Lung microvascular endothelial cell (primary cell): Measurements from ENCODE around the gene NPPB. TPM values are rescaled to one million over a fixed set of nuclear protein-coding genes. Genes with fewer than 3 reads are reported as not detected.
"Not testable (repeated sequence)": the region's sequence is repeated elsewhere in the genome, so short reads cannot be mapped to it uniquely, and the experiment has no call there.

Experiments used
- DNase-seq, 2 donors: peaks; one replicate each; pipeline versions ENCODE4 v3.0.0 to v3.0.0-alpha.2; 2010; ENCODE audit warnings: low read depth in 2 of 2
- total RNA-seq: library from RNA; depleted of rRNA; stranded (reverse); fragments of >200 nt; gene quantifications from 2 replicates; pipeline ENCODE4 v1.2.1, GENCODE V29; 2014

NPPB gene
- not detected in 2 replicates for total RNA-seq

DNA sequence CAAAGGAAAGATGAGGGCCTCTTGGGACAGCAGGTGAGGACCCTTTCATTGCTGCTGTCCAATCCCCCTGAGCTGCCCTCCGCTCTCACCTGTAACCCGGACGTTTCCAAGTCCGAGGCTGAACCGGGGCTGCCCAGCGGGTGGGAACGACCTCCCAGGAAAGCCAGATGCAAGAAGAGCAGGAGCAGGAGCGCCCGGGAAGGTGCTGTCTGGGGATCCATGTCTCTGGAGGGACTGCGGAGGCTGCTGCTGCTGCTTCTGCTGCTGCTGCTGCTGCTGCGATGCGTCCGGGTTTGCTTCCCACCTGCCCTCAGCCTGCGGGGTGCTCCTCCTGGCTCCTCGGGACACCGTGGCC, at the start of gene NPPB:
Gene NPPB (minus strand): TSS at position 333 of the 355 bp plus-strand sequence. CDS start 112 bp downstream, at position 221.
- DNase-seq = no peak

- peak; percentile 95 to 97 for DNase-seq
These were observed 49.4 kb upstream of the NPPB start for GRCh38 chr1:11908095-11908675.

DNA sequence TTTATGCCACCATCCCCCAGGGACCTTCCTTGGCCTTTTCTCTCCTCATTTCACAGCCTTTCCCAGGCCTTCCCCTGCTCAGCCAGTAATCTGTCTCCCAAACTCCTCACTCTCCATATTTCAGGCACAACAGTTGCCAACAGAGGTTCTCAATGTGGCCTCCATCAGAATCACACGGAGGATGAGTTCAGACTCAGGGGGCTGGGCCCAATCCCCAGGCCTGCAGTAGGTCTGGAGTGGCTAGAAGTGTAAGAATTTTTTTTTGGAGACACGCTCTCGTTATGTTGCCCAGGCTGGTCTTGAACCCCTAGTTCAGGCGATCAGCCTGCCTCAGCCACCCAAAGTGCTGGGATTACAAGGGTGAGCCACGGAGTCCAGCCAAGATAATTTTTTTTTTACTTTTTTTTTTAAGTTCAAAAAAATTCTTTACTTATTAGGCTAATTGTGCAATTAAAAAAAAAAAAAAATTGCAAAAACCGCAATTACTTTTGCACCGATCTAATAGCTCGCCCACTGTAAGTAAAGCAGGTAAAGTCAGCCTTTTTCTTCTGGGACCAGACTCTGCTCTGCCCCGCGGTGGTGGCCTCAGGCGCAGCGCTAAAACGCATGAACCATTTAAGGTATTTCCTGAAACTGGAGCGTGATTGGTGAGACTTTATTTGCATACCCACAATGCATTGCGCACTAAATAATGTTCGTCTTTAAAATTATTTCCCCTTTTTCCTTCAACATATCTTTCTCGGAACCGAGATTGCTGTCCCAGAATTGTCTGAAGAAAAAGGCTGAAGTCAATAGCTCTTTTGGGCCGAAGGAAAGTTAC, 48.7 kb upstream of the NPPB start:
- DNase-seq = peak; percentile 94 to 97

GRCh38 chr1:11906870-11907269, 48.1 kb upstream of the NPPB start:
- no peak for DNase-seq

GRCh38 chr1:11904978-11905377, 46.2 kb upstream of the NPPB start:
- no peak for DNase-seq

DNA sequence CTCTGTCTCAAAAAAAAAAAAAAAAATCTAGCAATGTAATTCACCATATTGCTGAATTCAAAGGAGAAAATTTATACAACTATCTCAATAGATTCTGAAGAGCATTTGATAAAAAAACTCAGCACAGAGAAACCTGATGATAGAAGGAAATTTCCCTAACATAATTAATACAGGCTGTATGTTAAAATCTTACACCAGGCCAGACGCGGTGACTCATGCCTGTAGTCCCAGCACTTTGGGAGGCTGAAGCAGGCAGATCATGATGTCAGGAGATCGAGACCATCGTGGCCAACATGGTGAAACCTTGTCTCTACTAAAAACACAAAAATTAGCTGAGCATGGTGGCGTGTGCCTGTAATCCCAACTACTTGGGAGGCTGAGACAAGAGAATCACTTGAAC, 45.4 kb upstream of the NPPB start:
- DNase-seq = not testable (repeated sequence)

- DNase-seq = no peak
These were observed 44.5 kb upstream of the NPPB start for GRCh38 chr1:11903210-11903609.

DNA sequence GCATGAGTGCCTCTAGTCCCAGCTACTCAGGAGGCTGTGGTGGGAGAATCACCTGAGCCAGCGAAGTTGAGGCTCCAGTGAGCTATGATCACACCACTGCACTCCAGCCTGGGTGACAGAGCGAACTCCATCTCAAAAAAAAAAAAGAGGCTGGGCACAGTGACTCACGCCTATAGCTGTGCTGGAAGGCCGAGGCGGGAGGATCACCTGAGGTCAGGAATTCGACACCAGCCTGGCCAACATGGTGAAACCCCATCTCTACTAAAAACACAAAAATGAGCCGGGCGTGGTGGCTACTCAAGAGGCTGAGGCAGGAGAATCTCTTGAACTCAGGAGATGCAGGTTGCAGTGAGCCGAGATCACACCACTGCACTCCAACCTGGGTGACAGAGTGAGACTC, 42.7 kb upstream of the NPPB start:
- not testable (repeated sequence) for DNase-seq

DNA sequence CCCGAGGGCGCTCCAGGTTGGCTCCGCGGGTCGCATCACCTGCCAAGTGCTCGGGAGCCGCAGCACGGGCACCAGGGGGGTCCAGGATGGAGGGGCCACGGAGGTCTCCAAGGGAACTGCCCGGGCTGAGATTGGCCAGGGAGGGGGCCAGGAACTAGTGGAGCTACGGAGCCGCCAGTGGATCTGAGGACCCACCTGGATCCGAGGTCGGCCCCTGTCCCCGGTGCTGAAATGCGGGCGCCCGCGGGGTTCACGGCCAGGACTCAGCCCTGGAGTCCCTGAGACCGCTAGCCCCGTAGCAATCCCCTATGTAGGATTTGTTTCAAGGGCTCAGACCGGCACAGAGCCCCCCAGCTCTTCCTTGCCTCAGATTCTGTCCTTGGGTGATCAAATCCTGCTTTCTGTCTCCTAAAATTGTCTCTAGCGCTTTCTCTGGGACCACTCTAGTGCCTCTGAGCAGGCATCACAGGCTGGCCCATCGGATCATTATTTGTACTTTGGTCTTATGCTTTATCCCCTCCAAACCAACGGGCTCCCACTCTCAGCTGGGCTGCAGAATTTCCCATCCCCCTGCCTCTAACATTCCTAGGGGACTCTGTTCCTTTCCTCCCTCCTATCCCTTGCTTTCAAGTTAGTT, 40.2 kb upstream of the NPPB start:
- peak in 1 of 2 donors; percentile 33 for DNase-seq

- no peak for DNase-seq
These were observed 39.5 kb upstream of the NPPB start for GRCh38 chr1:11898086-11898785.

GRCh38 chr1:11894501-11894900, 35.8 kb upstream of the NPPB start:
- DNase-seq = not testable (repeated sequence)

- peak; percentile 50 to 70 for DNase-seq
These were observed 35.1 kb upstream of the NPPB start for GRCh38 chr1:11893907-11894251.

- no peak for DNase-seq
These were observed 32.9 kb upstream of the NPPB start for GRCh38 chr1:11891433-11892186.

DNA sequence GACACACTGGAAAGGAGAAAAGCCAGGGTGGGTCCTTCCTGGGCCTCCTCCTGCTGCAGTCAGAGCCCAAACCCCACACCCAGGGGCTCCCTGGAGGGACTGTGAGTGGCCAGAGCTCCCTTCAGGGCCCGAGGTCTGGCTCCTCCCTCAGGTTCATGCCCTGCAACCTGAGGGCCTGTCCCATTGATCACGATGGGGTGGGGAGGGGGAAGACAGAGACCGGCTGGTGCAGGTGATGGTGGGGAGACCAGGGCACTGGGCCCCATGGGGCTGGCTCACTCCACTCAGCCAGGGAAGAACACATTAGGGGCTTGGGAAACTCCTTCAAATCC, 30.1 kb upstream of the NPPB start:
- DNase-seq = no peak

GRCh38 chr1:11888206-11888876, 29.6 kb upstream of the NPPB start:
- no peak for DNase-seq

GRCh38 chr1:11887666-11888007, 28.9 kb upstream of the NPPB start:
- DNase-seq = no peak

DNA sequence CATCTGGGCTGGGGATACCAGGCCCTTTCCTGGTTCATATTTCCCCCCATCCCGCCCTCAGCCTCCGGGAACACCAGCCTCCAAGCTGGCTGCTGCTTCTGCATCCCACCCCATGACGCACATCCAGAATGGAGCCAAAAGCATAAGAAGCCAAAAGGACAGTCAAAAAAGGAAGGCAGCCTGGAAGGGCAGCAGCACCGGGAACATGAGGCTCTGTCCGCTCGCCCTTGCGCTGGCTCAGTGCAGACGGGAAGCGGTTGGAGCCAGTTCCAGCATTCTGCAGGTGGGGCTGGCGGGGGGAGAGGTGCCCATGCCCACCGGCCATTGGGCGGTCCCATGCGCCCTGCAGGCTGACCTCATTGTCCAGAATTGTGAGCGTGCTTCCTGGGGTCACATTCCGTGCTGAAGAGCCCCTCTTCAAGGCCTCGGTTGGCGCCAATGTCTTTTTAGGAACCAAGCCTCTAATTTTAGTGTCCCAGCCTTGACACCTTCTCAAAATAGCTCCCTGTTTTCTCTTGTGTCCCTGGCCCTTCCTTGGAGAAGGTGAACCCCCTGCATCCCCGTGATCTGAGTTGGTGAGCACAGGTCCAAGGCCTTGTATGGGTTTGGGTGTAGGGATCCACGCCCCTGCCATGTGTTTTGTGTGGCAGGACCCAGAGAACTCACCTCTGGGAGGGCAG, 28.4 kb upstream of the NPPB start:
- DNase-seq = peak in 1 of 2 donors; percentile 77

- no peak for DNase-seq
These were observed 27.2 kb upstream of the NPPB start for GRCh38 chr1:11885916-11886315.

DNA sequence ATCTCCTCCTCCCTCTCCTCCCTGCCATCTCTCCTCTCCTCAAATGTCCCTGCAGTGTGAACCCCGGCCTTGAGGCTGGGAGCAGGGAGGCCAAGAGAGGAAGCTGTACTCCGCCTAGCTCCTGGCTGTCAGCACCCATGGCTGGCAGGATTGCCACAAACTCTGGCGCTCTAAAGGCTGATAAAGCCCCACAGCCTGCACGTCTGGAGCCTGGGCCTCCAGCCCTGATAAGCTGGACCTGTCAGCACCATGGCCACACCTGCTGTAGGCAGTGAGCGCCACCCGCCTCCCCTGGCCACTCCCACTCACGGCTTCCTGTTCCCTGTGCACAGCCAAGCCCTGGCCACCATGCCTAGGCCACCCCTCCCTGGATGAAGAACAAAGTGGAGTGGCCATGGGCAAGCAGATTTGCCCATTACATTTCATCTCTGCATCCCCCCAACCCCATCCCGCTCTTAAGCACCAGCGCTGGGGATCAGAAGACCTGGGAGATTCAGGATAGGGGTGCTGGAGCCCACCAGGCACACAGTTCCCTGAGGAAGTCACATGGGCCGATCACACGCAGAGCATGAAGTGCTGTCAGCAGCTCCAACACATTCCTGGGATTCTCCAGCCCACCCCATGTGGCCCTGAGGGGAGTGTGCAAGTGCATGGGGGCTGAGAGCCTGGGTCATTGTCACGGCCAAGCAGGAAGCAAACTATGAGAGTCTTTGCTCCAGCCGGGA, 24.2 kb upstream of the NPPB start:
- peak in 1 of 2 donors; percentile 80 for DNase-seq
